Testis (tissue), 3 donors: ENCODE results near the gene IFNL3. TPM values are rescaled to one million over a fixed set of nuclear protein-coding genes. Genes with fewer than 3 reads are reported as not detected.

Experiments
- DNase-seq: peaks from one replicate; pipeline ENCODE4 v3.0.0-alpha.2; 2019
- H3K27ac ChIP-seq, 2 donors: fragments of 200-600 bp; sonication (generic); one replicate each; pipeline ENCODE4 v1.5.1; 2019
- H3K27me3 ChIP-seq: fragments of 200-600 bp; sonication (generic); one replicate; pipeline ENCODE4 v1.5.1; 2019
- H3K36me3 ChIP-seq: fragments of 200-600 bp; sonication (generic); one replicate; pipeline ENCODE4 v1.5.1; 2017; ENCODE audit warnings: low read depth; ENCODE audit errors: missing control alignments
- H3K4me1 ChIP-seq: fragments of 200-600 bp; sonication (generic); one replicate; pipeline ENCODE4 v1.5.1; 2019
- H3K4me3 ChIP-seq, 2 donors: fragments of 200-600 bp; sonication (generic); one replicate each; pipeline ENCODE4 v1.5.1; 2017 to 2019
- H3K9me3 ChIP-seq: fragments of 200-600 bp; sonication (generic); one replicate; pipeline ENCODE4 v1.5.1; 2017
- CTCF ChIP-seq, 3 experiments: fragments of 450-650 bp in 2 of 3; fragments of 200-600 bp in 1 of 3; sonication (generic) in 1 of 3; IDR thresholded peaks; one replicate each; pipeline ENCODE4 v1.5.1; 2016 to 2019; ENCODE audit warnings: antibody characterized with exemption in 3 of 3, mild to moderate bottlenecking in 2 of 3, moderate library complexity in 1 of 3
- POLR2A ChIP-seq: fragments of 450-650 bp; IDR thresholded peaks from one replicate; pipeline ENCODE4 v1.6.1; 2017; ENCODE audit warnings: antibody characterized with exemption, mild to moderate bottlenecking, moderate library complexity
- WGBS, 2 donors: methylation state at CpG; one replicate each; pipeline ENCODE4 v1.1.5; 2018; 5-methylcytosine and 5-hydroxymethylcytosine counted together
- intact Hi-C: fragments of 100-400 bp; cut with DNase I; formaldehyde crosslinking; loops from one replicate; pipeline ENCODE4 v1.15.1; 2023; ENCODE audit warnings: low total_unique reads
- polyA plus RNA-seq: library from polyadenylated mRNA; stranded (reverse); fragments of 350-450 nt; fragmentation: Illumina TruSeq; extraction: RNeasy Lipid Tissue Mini Kit (QIAGEN cat#74804); gene quantifications from one replicate; pipeline ENCODE4 v1.2.3, GENCODE V29; 2014; ENCODE audit warnings: low read depth, low replicate concordance; ENCODE audit not compliant: insufficient read depth
- total RNA-seq, 2 donors: library from RNA; depleted of rRNA; stranded (reverse); fragments of >200 nt; gene quantifications; one replicate each; pipeline ENCODE4 v1.2.3, GENCODE V29; 2016

Gene IFNL3
- total and polyA plus RNA-seq, 3 donors from 2014 or later, result not detected

- 50 to 68% methylated on average over 3 of the region's 3 CpGs for WGBS, 2 donors
- H3K4me1 ChIP-seq, result no peaks in the 10 kb centered on the region
- H3K36me3 ChIP-seq, result no peaks in the 10 kb centered on the region
- no peak for TF ChIP-seq CTCF (IDR thresholded peaks at IDR 0.05)
- no peak for TF ChIP-seq POLR2A
- intact Hi-C loops, result no loop called here
- no peak overlapping the region for H3K27ac ChIP-seq
- no peak for DNase-seq
- no peaks in the 10 kb centered on the region for H3K9me3 ChIP-seq
- no peaks in the 10 kb centered on the region for H3K27me3 ChIP-seq
- H3K4me3 ChIP-seq, result no peak overlapping the region
These were observed 7.7 kb upstream of the IFNL3 start for GRCh38 chr19:39252458-39252857.

GRCh38 chr19:39251846-39252245 lies 7.0 kb upstream of the IFNL3 start:
- no peaks in the 10 kb centered on the region for H3K27me3 ChIP-seq
- no peak for DNase-seq
- 72 to 76% methylated on average over 3 of the region's 3 CpGs for WGBS, 2 donors
- no peaks in the 10 kb centered on the region for H3K36me3 ChIP-seq
- no peaks in the 10 kb centered on the region for H3K4me1 ChIP-seq
- no peaks in the 10 kb centered on the region for H3K9me3 ChIP-seq
- intact Hi-C loops, result no loop called here
- TF ChIP-seq CTCF (IDR thresholded peaks at IDR 0.05), result no peak
- TF ChIP-seq POLR2A, result no peak
- H3K27ac ChIP-seq, result no peak overlapping the region
- H3K4me3 ChIP-seq, result no peak overlapping the region

- 72 to 80% methylated on average over 5 of the region's 5 CpGs for WGBS, 2 donors
- no peak for DNase-seq
- no peak overlapping the region for H3K4me3 ChIP-seq
- H3K9me3 ChIP-seq, result no peaks in the 10 kb centered on the region
- no peak for TF ChIP-seq POLR2A
- TF ChIP-seq CTCF (IDR thresholded peaks at IDR 0.05), result no peak
- H3K36me3 ChIP-seq, result no peaks in the 10 kb centered on the region
- H3K27me3 ChIP-seq, result no peaks in the 10 kb centered on the region
- intact Hi-C loops, result no loop called here
- H3K27ac ChIP-seq, result no peak overlapping the region
- no peaks in the 10 kb centered on the region for H3K4me1 ChIP-seq
These were observed 6.3 kb upstream of the IFNL3 start for GRCh38 chr19:39251081-39251480.

- no peaks in the 10 kb centered on the region for H3K9me3 ChIP-seq
- no peak for DNase-seq
- 39 to 69% methylated on average over 11 to 13 of the region's 13 CpGs for WGBS, 2 donors
- no peak within 1 kb of the TSS for H3K27ac ChIP-seq
- peak within 1 kb of the TSS; percentile 10 to 40 for H3K4me3 ChIP-seq
- TF ChIP-seq POLR2A, result no peak
- TF ChIP-seq CTCF (IDR thresholded peaks at IDR 0.05), result no peak
- intact Hi-C loops, result no loop called here
- H3K27me3 ChIP-seq, result no peaks in the 10 kb centered on the region
- no peaks in the 10 kb centered on the region for H3K36me3 ChIP-seq
- H3K4me1 ChIP-seq, result no peaks in the 10 kb centered on the region
These were observed 4.0 kb upstream of the IFNL3 start, which contains the start of gene IFNL4 for GRCh38 chr19:39248806-39249205. Gene IFNL4, minus strand, starts transcription at chr19:39248856.
